Small intestine (tissue), 7 donors: ENCODE results near the gene DNAH8. TPM values are rescaled to one million over a fixed set of nuclear protein-coding genes. Genes with fewer than 3 reads are reported as not detected.

ENCODE experiments used
- DNase-seq, 2 donors: peaks; one replicate each; pipeline versions ENCODE4 v3.0.0 to v3.0.0-alpha.2; 2013
- FAIRE-seq: peaks from 2 replicates; lab custom pipeline; 2012; peaks lifted over from hg19 to GRCh38; lab: Jason Lieb, UNC
- H3K27ac ChIP-seq, 3 donors: one replicate each; pipeline ENCODE4 v1.5.1; 2013; ENCODE audit warnings: low read length in 2 of 3, mild to moderate bottlenecking in 2 of 3, control low read depth in 1 of 3, inconsistent platforms in 1 of 3, low read depth in 1 of 3, moderate library complexity in 1 of 3
- H3K27me3 ChIP-seq, 3 donors: one replicate each; pipeline ENCODE4 v1.6.1; 2013; ENCODE audit warnings: low read length in 3 of 3, inconsistent platforms in 1 of 3; ENCODE audit not compliant: control insufficient read depth in 3 of 3, insufficient read depth in 3 of 3
- H3K36me3 ChIP-seq, 3 donors: one replicate each; pipeline ENCODE4 v1.6.1; 2013; ENCODE audit warnings: low read length in 3 of 3, inconsistent platforms in 1 of 3, low read depth in 1 of 3, mild to moderate bottlenecking in 1 of 3, moderate library complexity in 1 of 3; ENCODE audit not compliant: control insufficient read depth in 3 of 3, insufficient read depth in 2 of 3
- H3K4me1 ChIP-seq, 3 donors: one replicate each; pipeline ENCODE4 v1.6.1; 2013; ENCODE audit warnings: low read length in 2 of 3, inconsistent platforms in 1 of 3, low read depth in 1 of 3, mild to moderate bottlenecking in 1 of 3, moderate library complexity in 1 of 3; ENCODE audit not compliant: control insufficient read depth in 3 of 3, insufficient read depth in 2 of 3
- H3K4me3 ChIP-seq, 3 donors: one replicate each; pipeline ENCODE4 v1.5.1; 2013; ENCODE audit warnings: low read length in 3 of 3, control low read depth in 1 of 3, inconsistent platforms in 1 of 3, low read depth in 1 of 3, mild to moderate bottlenecking in 1 of 3, moderate library complexity in 1 of 3
- H3K9me3 ChIP-seq, 2 donors: one replicate each; pipeline ENCODE4 v1.6.1; 2013; ENCODE audit warnings: low read depth in 1 of 2, low read length in 1 of 2; ENCODE audit not compliant: control insufficient read depth in 2 of 2, insufficient read depth in 1 of 2
- WGBS, 3 donors: extraction: QIAGEN DNeasy Blood & Tissue Kit; methylation state at CpG; one replicate each; pipeline ENCODE4 v1.1.7; 2013; 5-methylcytosine and 5-hydroxymethylcytosine counted together
- polyA plus RNA-seq, 4 donors: library from polyadenylated mRNA; stranded (reverse) in 3 of 4; unstranded in 1 of 4; fragments of 200-250 nt in 3 of 4; fragments of 120-200 nt in 1 of 4; gene quantifications; one replicate each; pipeline versions ENCODE4 v1.2.1 to v1.2.3, GENCODE V29; 2013
- donor health status: healthy with polysubstance abuse.
- donor health status: control.
- donor health status: control.
- donor health status: Bipolar disorder and iron deficiency.
- donor health status: healthy.

DNAH8 gene
- polyA plus RNA-seq, 4 donors = under 0.01 to 0.01 (median 0.01) TPM; not detected in 1

DNA sequence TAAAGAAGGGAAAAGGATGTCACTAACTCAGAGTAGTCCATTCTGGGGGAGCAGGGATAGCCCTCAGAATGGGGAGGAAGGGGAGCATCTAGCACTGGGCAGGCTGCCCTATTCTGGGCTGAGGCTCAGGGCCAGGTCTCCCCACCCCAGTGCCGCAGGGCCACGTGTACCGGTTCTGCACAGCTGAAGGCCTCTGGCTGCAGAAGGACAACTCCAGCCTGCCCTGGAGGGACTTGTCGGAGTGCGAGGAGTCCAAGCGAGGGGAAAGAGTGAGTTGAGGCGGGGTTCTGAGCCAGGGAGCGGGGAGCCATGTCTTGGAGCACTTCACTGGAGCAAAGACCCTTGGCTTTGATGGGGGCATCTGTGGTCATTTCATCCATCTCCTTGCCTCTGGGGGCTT, 350.4 kb downstream of the DNAH8 start:
- DNase-seq (no peak), FAIRE-seq (no peak)
- WGBS, 3 donors = 85 to 95% (median 90%) methylated on average over 8 of the region's 8 CpGs
- H3K27ac ChIP-seq = no peak overlapping the region
- H3K4me3 ChIP-seq = no peak overlapping the region
- no peaks in the 10 kb centered on the region for H3K27me3 ChIP-seq
- H3K9me3 ChIP-seq = no peaks in the 10 kb centered on the region
- H3K36me3 ChIP-seq = no peaks in the 10 kb centered on the region
- peaks cover 0 to 34% (median 0%) of the 10 kb centered on the region in 3 donors for H3K4me1 ChIP-seq

- FAIRE-seq (no peak), DNase-seq (no peak)
- Histone ChIP-seq H3K36me3 (no peaks in the 10 kb centered on the region), H3K9me3 (no peaks in the 10 kb centered on the region), H3K4me3 (no peak overlapping the region), H3K4me1 (peaks cover 0 to 11% (median 0%) of the 10 kb centered on the region in 3 donors), H3K27me3 (no peaks in the 10 kb centered on the region), H3K27ac (no peak overlapping the region)
- WGBS, 3 donors = 74 to 83% (median 77%) methylated on average over 7 of the region's 7 CpGs
These were observed 353.3 kb downstream of the DNAH8 start for GRCh38 chr6:39068391-39068790.

DNA sequence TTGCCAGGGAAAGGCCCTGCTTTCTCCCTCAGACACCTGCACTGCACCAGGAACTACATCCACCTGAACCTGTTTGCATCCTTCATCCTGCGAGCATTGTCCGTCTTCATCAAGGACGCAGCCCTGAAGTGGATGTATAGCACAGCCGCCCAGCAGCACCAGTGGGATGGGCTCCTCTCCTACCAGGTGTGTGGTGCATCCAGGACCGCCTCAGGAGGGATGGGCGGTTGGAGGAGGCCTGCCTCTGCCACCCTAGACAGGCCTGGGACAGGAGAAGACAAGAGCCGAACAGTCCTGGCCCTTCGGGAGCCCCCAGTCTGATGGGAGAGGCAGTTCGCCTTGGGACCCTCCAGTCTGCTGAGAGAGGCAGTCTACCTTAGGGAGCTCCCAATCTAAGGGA, 357.7 kb downstream of the DNAH8 start:
- H3K36me3 ChIP-seq = no peaks in the 10 kb centered on the region
- 95 to 96% (median 95%) methylated on average over 9 of the region's 9 CpGs for WGBS, 3 donors
- no peak overlapping the region for H3K27ac ChIP-seq
- no peaks in the 10 kb centered on the region for H3K4me1 ChIP-seq
- no peak overlapping the region for H3K4me3 ChIP-seq
- H3K9me3 ChIP-seq = no peaks in the 10 kb centered on the region
- DNase-seq (no peak), FAIRE-seq (no peak)
- no peaks in the 10 kb centered on the region for H3K27me3 ChIP-seq

DNA sequence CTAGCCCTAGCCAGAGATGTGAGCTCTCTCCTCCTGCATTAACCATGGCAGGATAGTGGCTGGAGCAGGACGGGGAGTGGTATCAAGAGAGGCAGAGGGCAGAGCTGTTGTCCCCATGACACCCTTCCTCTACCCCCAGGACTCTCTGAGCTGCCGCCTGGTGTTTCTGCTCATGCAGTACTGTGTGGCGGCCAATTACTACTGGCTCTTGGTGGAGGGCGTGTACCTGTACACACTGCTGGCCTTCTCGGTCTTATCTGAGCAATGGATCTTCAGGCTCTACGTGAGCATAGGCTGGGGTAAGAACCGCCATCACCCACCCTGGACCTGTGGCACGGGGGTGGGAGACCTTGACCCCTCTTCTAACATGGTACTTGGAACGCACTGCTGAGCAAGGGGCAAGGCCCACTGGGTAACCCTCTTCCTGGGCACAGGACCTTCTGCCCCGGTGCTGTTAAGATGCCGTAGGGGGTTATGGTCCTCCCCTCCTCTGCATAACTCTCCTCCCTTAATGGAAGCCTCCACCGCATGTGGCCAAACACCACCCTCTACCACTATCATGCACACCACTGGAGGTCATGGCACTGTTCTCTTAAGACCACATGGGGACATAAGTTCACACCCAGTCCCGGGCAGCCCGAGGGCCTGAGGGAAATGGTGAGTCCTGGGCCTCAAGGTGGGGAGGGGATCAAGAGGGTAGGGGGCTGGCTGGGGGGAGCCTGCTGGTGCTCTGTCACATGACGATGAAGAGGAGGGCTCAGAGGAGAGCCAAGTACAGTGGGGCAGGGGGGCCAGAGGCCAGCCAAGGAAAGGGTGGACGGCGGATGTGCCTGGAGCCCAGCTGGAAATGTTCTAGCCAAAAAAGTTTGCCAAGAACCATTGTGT, 358.6 kb downstream of the DNAH8 start:
- WGBS, 3 donors = 86 to 94% (median 89%) methylated on average over 15 to 17 of the region's 17 CpGs
- FAIRE-seq = no peak
- Histone ChIP-seq H3K36me3 (no peaks in the 10 kb centered on the region), H3K27me3 (no peaks in the 10 kb centered on the region), H3K4me3 (no peak overlapping the region), H3K9me3 (no peaks in the 10 kb centered on the region), H3K27ac (no peak overlapping the region), H3K4me1 (no peaks in the 10 kb centered on the region)
- DNase-seq = no peak

DNA sequence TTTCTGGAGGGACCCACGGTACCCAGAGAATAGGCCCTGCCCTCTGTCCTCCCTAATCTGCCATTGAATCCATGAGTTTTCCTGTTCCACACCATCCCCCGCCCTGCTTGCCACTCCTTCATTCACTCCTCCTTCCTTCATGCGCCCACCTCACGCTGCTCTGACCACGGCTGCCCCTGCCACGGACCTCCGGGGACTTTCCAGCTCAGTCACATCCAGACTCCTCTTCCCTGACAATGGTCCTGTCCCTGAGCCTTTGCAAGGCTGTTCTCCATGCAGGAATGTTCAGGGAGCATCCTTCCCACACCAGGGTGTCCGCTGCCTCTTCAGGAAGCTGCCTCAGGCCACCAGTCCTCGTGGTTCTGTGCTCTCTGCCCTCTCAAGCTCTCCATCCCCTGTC, 359.4 kb downstream of the DNAH8 start:
- no peaks in the 10 kb centered on the region for H3K4me1 ChIP-seq
- no peak overlapping the region for H3K4me3 ChIP-seq
- no peak for DNase-seq
- H3K36me3 ChIP-seq = no peaks in the 10 kb centered on the region
- H3K27ac ChIP-seq = no peak overlapping the region
- H3K9me3 ChIP-seq = no peaks in the 10 kb centered on the region
- 81 to 87% (median 81%) methylated on average over 9 of the region's 9 CpGs for WGBS, 3 donors
- no peak for FAIRE-seq
- peaks cover 0 to 3% (median 0%) of the 10 kb centered on the region in 3 donors for H3K27me3 ChIP-seq

GRCh38 chr6:39075010-39075686, 360.0 kb downstream of the DNAH8 start:
- DNase-seq (no peak), FAIRE-seq (no peak)
- Histone ChIP-seq H3K4me1 (no peaks in the 10 kb centered on the region), H3K4me3 (no peak overlapping the region), H3K36me3 (no peaks in the 10 kb centered on the region), H3K9me3 (no peaks in the 10 kb centered on the region), H3K27me3 (peaks cover 0 to 3% (median 0%) of the 10 kb centered on the region in 3 donors), H3K27ac (no peak overlapping the region)
- 66 to 80% (median 73%) methylated on average over 12 of the region's 12 CpGs for WGBS, 3 donors

DNA sequence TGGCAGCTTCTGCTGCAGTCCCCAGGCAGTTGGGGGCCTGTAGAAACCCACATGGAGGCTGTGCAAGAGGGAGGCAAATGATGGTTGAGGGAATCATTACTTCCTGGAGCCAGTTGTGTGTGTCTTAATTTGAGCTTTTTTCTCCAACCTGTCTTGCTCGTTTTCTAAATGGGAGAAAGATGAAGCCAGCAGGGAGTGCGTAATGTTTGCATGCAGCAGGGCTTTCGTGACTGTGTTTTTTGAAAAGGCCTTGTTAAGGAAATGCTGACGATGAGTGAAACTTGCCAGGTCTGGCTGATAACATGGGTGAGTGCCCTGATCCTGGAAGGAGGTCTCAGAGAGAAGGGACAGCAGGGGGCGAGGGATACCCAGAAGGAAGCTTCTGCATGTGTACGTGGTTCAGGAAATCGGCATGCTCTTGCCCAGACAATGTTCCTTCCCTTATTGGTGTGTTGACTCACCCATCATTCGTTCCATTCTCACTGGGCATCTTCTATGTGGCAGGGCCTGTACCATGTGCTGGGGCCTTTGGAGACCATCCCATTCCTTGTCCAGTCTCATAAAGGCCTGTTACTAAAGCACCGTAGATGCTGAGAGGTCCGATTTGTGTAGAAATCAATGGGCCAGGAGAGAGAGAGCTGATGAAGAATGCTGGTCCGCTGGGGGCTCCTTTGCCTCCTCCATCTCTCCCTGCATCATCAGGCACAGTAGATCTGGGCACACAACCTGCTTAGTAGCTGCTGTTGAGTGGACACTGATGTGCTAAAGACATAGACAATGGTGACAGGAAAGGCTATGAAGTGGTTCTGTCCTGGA, 360.9 kb downstream of the DNAH8 start:
- Histone ChIP-seq H3K36me3 (no peaks in the 10 kb centered on the region), H3K27me3 (peaks cover 0 to 3% (median 0%) of the 10 kb centered on the region in 3 donors), H3K4me1 (no peaks in the 10 kb centered on the region), H3K27ac (no peak overlapping the region), H3K9me3 (no peaks in the 10 kb centered on the region), H3K4me3 (no peak overlapping the region)
- FAIRE-seq (no peak), DNase-seq (no peak)
- 78 to 86% (median 82%) methylated on average over 11 of the region's 11 CpGs for WGBS, 3 donors
